Aorta (tissue), 5 donors: ENCODE measurements around the gene OPTN. TPM values are rescaled to one million over a fixed set of nuclear protein-coding genes. Genes with fewer than 3 reads are reported as not detected.
A peak's percentile ranks its signal among the peaks of the same experiment; 100 is the strongest.

Experiments used
- ATAC-seq: fragments of 200-7000 bp; cut with Tn5 transposase; one replicate; pipeline ENCODE4 v1.9.1; 2022; ENCODE audit warnings: moderate library complexity; ENCODE audit not compliant: low FRiP score
- DNase-seq, 2 donors: peaks; one replicate each; pipeline ENCODE4 v3.0.0-alpha.2; 2020
- H3K27ac ChIP-seq, 2 donors: one replicate each; pipeline ENCODE4 v1.5.1; 2013; ENCODE audit warnings: low read length in 2 of 2, mild to moderate bottlenecking in 2 of 2, moderate library complexity in 2 of 2, control low read depth in 1 of 2, inconsistent platforms in 1 of 2, low read depth in 1 of 2
- H3K27me3 ChIP-seq, 2 donors: one replicate each; pipeline ENCODE4 v1.6.1; 2013; ENCODE audit warnings: control low read depth in 1 of 2, low read length in 1 of 2, mild to moderate bottlenecking in 1 of 2, moderate library complexity in 1 of 2; ENCODE audit not compliant: insufficient read depth in 2 of 2, control insufficient read depth in 1 of 2
- H3K36me3 ChIP-seq, 2 donors: one replicate each; pipeline ENCODE4 v1.6.1; 2013; ENCODE audit warnings: control low read depth in 1 of 2, low read length in 1 of 2, mild to moderate bottlenecking in 1 of 2; ENCODE audit not compliant: insufficient read depth in 2 of 2, control insufficient read depth in 1 of 2
- H3K4me1 ChIP-seq, 2 donors: one replicate each; pipeline ENCODE4 v1.6.1; 2013; ENCODE audit warnings: low read length in 2 of 2, control low read depth in 1 of 2, mild to moderate bottlenecking in 1 of 2, moderate library complexity in 1 of 2; ENCODE audit not compliant: insufficient read depth in 2 of 2, control insufficient read depth in 1 of 2
- H3K4me3 ChIP-seq, 2 donors: one replicate each; pipeline ENCODE4 v1.5.1; 2013; ENCODE audit warnings: low read length in 2 of 2, control low read depth in 1 of 2, mild to moderate bottlenecking in 1 of 2
- H3K9me3 ChIP-seq: one replicate; pipeline ENCODE4 v1.6.1; 2013; ENCODE audit warnings: mild to moderate bottlenecking, low read length; ENCODE audit not compliant: control insufficient read depth
- WGBS, 2 donors: extraction: QIAGEN DNeasy Blood & Tissue Kit; methylation state at CpG; one replicate each; pipeline ENCODE4 v1.1.7; 2013; 5-methylcytosine and 5-hydroxymethylcytosine counted together
- intact Hi-C, 2 donors: fragments of 100-400 bp; cut with DNase I; formaldehyde crosslinking; loops; one replicate each; pipeline versions ENCODE4 v1.14.2 to v1.15.0; 2022
- polyA plus RNA-seq, 2 donors: library from polyadenylated mRNA; stranded (reverse); fragments of 200-250 nt; gene quantifications; one replicate each; pipeline ENCODE4 v1.2.3, GENCODE V29; 2013
- total RNA-seq, 2 donors: library from RNA; stranded (reverse); fragmentation: NEBNext Ultra II Directional; extraction: Animal tissue kit (Norgen Biotek cat#: 25700); gene quantifications; one replicate each; pipeline ENCODE4 v1.2.1, GENCODE V29; 2021
- donor health status: healthy with polysubstance abuse.
- donor health status: Bipolar disorder and iron deficiency.
- donor health status: DM: no; HTN: no; CAD: no.
- donor health status: DM: no; HTN: no; CAD: no.
- donor health status: DM: yes; HTN: yes; CAD: no.

OPTN gene
- total and polyA plus RNA-seq, 4 donors, result 87.4 to 115 (median 99.3) TPM

GRCh38 chr10:13067431-13067830 is 32.5 kb upstream of the OPTN start:
- Histone ChIP-seq H3K36me3 (no peaks in the 10 kb centered on the region), H3K9me3 (no peaks in the 10 kb centered on the region), H3K4me1 (no peaks in the 10 kb centered on the region), H3K27me3 (no peaks in the 10 kb centered on the region), H3K27ac (no peak overlapping the region), H3K4me3 (no peak overlapping the region)
- DNase-seq, result no peak
- WGBS, 2 donors, result 94 to 95% methylated on average over 7 of the region's 7 CpGs
- intact Hi-C loops, result no loop called here
- ATAC-seq, result no peak

- WGBS, 2 donors, result 75% methylated on average over 5 of the region's 5 CpGs
- Histone ChIP-seq H3K27me3 (no peaks in the 10 kb centered on the region), H3K4me1 (no peaks in the 10 kb centered on the region), H3K4me3 (no peak overlapping the region), H3K36me3 (no peaks in the 10 kb centered on the region), H3K27ac (no peak overlapping the region), H3K9me3 (no peaks in the 10 kb centered on the region)
- ATAC-seq (no peak), DNase-seq (no peak)
- intact Hi-C loops, result no loop called here
Observed at GRCh38 chr10:13068071-13068470, 31.9 kb upstream of the OPTN start.

GRCh38 chr10:13068484-13068883 is 31.5 kb upstream of the OPTN start:
- no peaks in the 10 kb centered on the region for H3K27me3 ChIP-seq
- H3K9me3 ChIP-seq, result no peaks in the 10 kb centered on the region
- intact Hi-C loops, result no loop called here
- no peaks in the 10 kb centered on the region for H3K36me3 ChIP-seq
- H3K4me1 ChIP-seq, result no peaks in the 10 kb centered on the region
- DNase-seq (no peak), ATAC-seq (no peak)
- H3K27ac ChIP-seq, result no peak overlapping the region
- WGBS, 2 donors, result 97% methylated on average over 2 of the region's 2 CpGs
- H3K4me3 ChIP-seq, result no peak overlapping the region

GRCh38 chr10:13072339-13072738 is 27.6 kb upstream of the OPTN start:
- Histone ChIP-seq H3K27ac (no peak overlapping the region), H3K4me1 (no peaks in the 10 kb centered on the region), H3K27me3 (no peaks in the 10 kb centered on the region), H3K9me3 (no peaks in the 10 kb centered on the region), H3K36me3 (no peaks in the 10 kb centered on the region), H3K4me3 (no peak overlapping the region)
- ATAC-seq, result no peak
- WGBS, 2 donors, result 94% methylated on average over 3 of the region's 3 CpGs
- intact Hi-C loops, result loop anchor here (5.0 to 10.0 kb wide), 3 partner anchors 355 to 808 kb away; no protein-coding TSS in a partner anchor
- no peak for DNase-seq

- ATAC-seq (peak; percentile 76), DNase-seq (peak; percentile 76 to 90)
- Histone ChIP-seq H3K27ac (no peak overlapping the region), H3K36me3 (no peaks in the 10 kb centered on the region), H3K9me3 (peaks cover 5% of the 10 kb centered on the region), H3K27me3 (no peaks in the 10 kb centered on the region), H3K4me3 (no peak overlapping the region), H3K4me1 (no peaks in the 10 kb centered on the region)
- WGBS, 2 donors, result 16 to 19% methylated on average over 18 of the region's 18 CpGs
- intact Hi-C loops, result loop anchor here (5.0 to 10.0 kb wide), 4 partner anchors 358 to 813 kb away; no protein-coding TSS in a partner anchor
Observed at GRCh38 chr10:13074563-13075451, 25.2 kb upstream of the OPTN start.

DNA sequence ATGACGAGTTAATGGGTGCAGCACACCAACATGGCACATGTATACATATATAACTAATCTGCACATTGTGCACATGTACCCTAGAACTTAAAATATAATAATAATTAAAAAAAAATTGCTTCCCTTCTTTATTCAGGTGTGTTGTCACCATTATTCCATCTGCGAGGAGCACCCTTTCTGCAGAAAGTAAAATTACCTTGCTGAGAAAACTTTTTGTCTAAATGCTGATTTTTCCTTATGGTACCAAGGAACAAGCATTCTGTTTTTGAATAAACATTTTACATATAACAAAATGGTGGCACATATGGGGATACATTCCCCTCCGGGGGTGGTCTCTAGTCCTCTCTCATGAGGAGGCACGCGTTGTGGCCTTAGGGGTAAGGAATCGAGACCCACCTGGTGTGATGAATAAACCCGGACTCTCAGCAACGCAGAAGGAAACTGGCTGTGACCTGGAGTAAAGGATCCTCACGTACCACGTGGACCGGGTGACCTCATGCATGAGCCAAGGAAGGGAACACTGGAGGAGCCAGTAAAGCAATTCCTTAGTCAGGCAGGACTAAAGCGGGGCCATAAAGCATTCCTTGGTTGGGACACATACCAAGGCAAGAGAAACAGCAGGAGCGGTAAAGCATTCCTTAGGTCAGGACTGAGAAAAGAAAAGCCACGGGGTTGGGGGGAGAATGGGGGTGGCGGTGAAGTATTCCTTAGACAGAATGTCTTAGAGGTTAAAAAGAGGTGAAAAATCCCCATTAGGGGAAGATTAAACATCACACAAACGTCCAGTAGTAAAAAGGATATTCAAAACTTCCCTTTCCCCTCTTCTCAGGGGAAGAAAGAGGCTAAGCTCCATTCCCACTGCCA is 20.8 kb upstream of the OPTN start:
- no peak overlapping the region for H3K4me3 ChIP-seq
- H3K36me3 ChIP-seq, result no peaks in the 10 kb centered on the region
- H3K4me1 ChIP-seq, result no peaks in the 10 kb centered on the region
- no peaks in the 10 kb centered on the region for H3K27me3 ChIP-seq
- DNase-seq (no peak), ATAC-seq (no peak)
- no peak overlapping the region for H3K27ac ChIP-seq
- 84 to 87% methylated on average over 16 of the region's 16 CpGs for WGBS, 2 donors
- intact Hi-C loops, result loop anchor here (5.0 to 10.0 kb wide), 2 partner anchors 814 to 817 kb away; no protein-coding TSS in a partner anchor
- H3K9me3 ChIP-seq, result peaks cover 16% of the 10 kb centered on the region

- intact Hi-C loops, result loop anchor here (5.0 to 10.0 kb wide), 2 partner anchors 815 to 817 kb away; no protein-coding TSS in a partner anchor
- Histone ChIP-seq H3K36me3 (no peaks in the 10 kb centered on the region), H3K4me1 (no peaks in the 10 kb centered on the region), H3K9me3 (peaks cover 19% of the 10 kb centered on the region), H3K27me3 (no peaks in the 10 kb centered on the region), H3K4me3 (no peak overlapping the region), H3K27ac (no peak overlapping the region)
- DNase-seq (no peak), ATAC-seq (no peak)
- WGBS, 2 donors, result 17 to 29% methylated on average over 2 of the region's 2 CpGs
Observed at GRCh38 chr10:13079776-13080050, 20.2 kb upstream of the OPTN start.

DNA sequence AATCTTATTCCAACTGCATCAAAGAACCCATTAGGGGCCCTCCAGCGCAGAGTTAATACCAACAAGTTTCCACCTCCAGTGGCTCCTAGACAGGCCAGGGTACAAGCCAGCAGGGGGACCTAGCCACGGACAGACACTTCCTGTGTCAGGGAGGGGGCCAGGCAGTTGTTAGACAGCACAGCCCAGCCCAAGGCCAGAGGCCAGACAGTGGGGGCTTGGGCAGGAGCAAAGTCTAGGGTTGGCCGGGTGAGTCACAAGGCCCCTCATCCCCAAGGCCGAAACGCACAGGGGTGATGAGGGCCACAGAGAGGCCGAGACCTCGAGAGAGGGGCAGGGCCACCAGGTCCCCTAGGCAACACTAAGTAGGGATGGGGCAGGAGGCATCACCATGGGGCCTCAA is 19.3 kb upstream of the OPTN start:
- H3K9me3 ChIP-seq, result peaks cover 19% of the 10 kb centered on the region
- H3K4me1 ChIP-seq, result no peaks in the 10 kb centered on the region
- no peak overlapping the region for H3K4me3 ChIP-seq
- intact Hi-C loops, result no loop called here
- H3K27ac ChIP-seq, result no peak overlapping the region
- no peak for DNase-seq
- WGBS, 2 donors, result 77 to 84% methylated on average over 7 of the region's 7 CpGs
- H3K36me3 ChIP-seq, result no peaks in the 10 kb centered on the region
- H3K27me3 ChIP-seq, result no peaks in the 10 kb centered on the region
- ATAC-seq, result no peak
